K562 (cell line): ENCODE results near the gene PCCB. TPM values are rescaled to one million over a fixed set of nuclear protein-coding genes. Genes with fewer than 3 reads are reported as not detected.

Experiments used
- ATAC-seq: fragments of 200-7000 bp; cut with Tn5 transposase; 3 replicates; pipeline ENCODE4 v1.9.1; 2020; ENCODE audit warnings: moderate library complexity
- BruUV-seq: library from RNA; stranded (reverse); fragments of 400-500 nt; replicated peaks from 2 replicates; lab custom pipeline; 2021; lab: Mats Ljungman, UMichigan
- CTCF ChIA-PET: fragments of 300-600 bp; formaldehyde crosslinking; extraction: SDS; loops from one replicate; lab custom pipeline; 2021; ENCODE audit warnings: low intra/inter-chr PET ratio; lab: Yijun Ruan, JAX
- POLR2A ChIA-PET: fragments of 300-600, 350-650 bp; sonication (Branson Sonifier 250); formaldehyde crosslinking; extraction: SDS; loops from one replicate; lab custom pipeline; 2021; ENCODE audit warnings: antibody characterized with exemption, inconsistent platforms; lab: Yijun Ruan, JAX
- DNase-seq, 4 experiments: peaks; one replicate each; pipeline versions ENCODE4 v3.0.0 to v3.0.0-alpha.2; 2011 to 2018; ENCODE audit warnings: low spot score in 3 of 4, mixed read lengths in 3 of 4; ENCODE audit errors: extremely low read depth in 1 of 4
- FAIRE-seq: peaks from 2 replicates; lab custom pipeline; 2011; peaks lifted over from hg19 to GRCh38; lab: Jason Lieb, UNC
- H2AFZ ChIP-seq: 2 replicates; pipeline ENCODE4 v1.6.0; 2011; ENCODE audit warnings: low read depth, low read length, control low read depth, inconsistent platforms
- H3K27ac ChIP-seq: fragments of 200-600 bp; 3 replicates; pipeline ENCODE4 v1.8.0; 2011; ENCODE audit warnings: low read depth, mild to moderate bottlenecking, control low read depth, inconsistent platforms, low read length, moderate library complexity, mixed read lengths; ENCODE audit errors: extremely low read depth
- H3K27me3 ChIP-seq, 2 experiments: fragments of 300-600 bp in 1 of 2; 2 replicates in 1 of 2; 3 replicates in 1 of 2; pipeline versions ENCODE4 v1.6.0 to v1.8.0; 2011; ENCODE audit warnings: inconsistent platforms in 2 of 2, low read length in 2 of 2, mild to moderate bottlenecking in 1 of 2, mixed read lengths in 1 of 2, moderate library complexity in 1 of 2; ENCODE audit not compliant: control insufficient read depth in 2 of 2, insufficient read depth in 2 of 2
- H3K36me3 ChIP-seq: fragments of 300-600 bp; 3 replicates; pipeline ENCODE4 v1.8.0; 2011; ENCODE audit warnings: mild to moderate bottlenecking, low read length, inconsistent platforms; ENCODE audit not compliant: control insufficient read depth, insufficient read depth
- H3K4me1 ChIP-seq, 2 experiments: fragments of 200-600 bp in 1 of 2; replicated peaks in 1 of 2; 2 replicates in 1 of 2; 3 replicates in 1 of 2; pipeline versions ENCODE4 v1.5.1 to v1.8.0; 2011; ENCODE audit warnings: inconsistent platforms in 2 of 2, low read length in 2 of 2, mild to moderate bottlenecking in 1 of 2, mixed read lengths in 1 of 2, moderate library complexity in 1 of 2; ENCODE audit not compliant: control insufficient read depth in 2 of 2, insufficient read depth in 2 of 2
- H3K4me2 ChIP-seq: 2 replicates; pipeline ENCODE4 v1.6.1; 2011; ENCODE audit warnings: low read length, control low read depth, inconsistent platforms, mixed read lengths; ENCODE audit not compliant: insufficient read depth
- H3K4me3 ChIP-seq: fragments of 200-600 bp; sonication (generic), shearing (Covaris generic); 2 replicates; pipeline ENCODE4 v1.5.1; 2016; ENCODE audit warnings: control low read depth, inconsistent platforms
- H3K79me2 ChIP-seq: fragments of 200-600 bp; 3 replicates; pipeline ENCODE4 v1.8.0; 2011; ENCODE audit warnings: low read length, inconsistent platforms; ENCODE audit not compliant: control insufficient read depth, insufficient read depth
- H3K9ac ChIP-seq, 2 experiments: 2 replicates each; pipeline versions ENCODE4 v1.6.0 to v1.6.1; 2011; ENCODE audit warnings: low read depth in 2 of 2, low read length in 2 of 2, control low read depth in 1 of 2, inconsistent platforms in 1 of 2, mild to moderate bottlenecking in 1 of 2, mixed read lengths in 1 of 2; ENCODE audit not compliant: insufficient read depth in 1 of 2
- H3K9me1 ChIP-seq: one replicate; pipeline ENCODE4 v1.6.0; 2011; ENCODE audit warnings: inconsistent platforms, mild to moderate bottlenecking, low read length, moderate library complexity; ENCODE audit not compliant: control insufficient read depth, insufficient read depth
- H3K9me3 ChIP-seq: replicated peaks from 2 replicates; pipeline ENCODE4 v1.5.1; 2011; ENCODE audit warnings: low read depth, low read length, inconsistent platforms; ENCODE audit not compliant: control insufficient read depth, insufficient read depth
- H4K20me1 ChIP-seq: replicated peaks from 2 replicates; pipeline ENCODE4 v1.6.1; 2011; ENCODE audit warnings: low read length, inconsistent platforms, mixed read lengths; ENCODE audit not compliant: control insufficient read depth, insufficient read depth
- CTBP1 ChIP-seq: fragments of 450-650 bp; IDR thresholded peaks from 2 replicates; pipeline ENCODE4 v1.6.1; 2016; ENCODE audit warnings: borderline replicate concordance
- HDAC1 ChIP-seq, 2 experiments: fragments of 450-650 bp; IDR thresholded peaks; 2 replicates each; pipeline ENCODE4 v1.6.1; 2016 to 2017; ENCODE audit warnings: inconsistent platforms in 1 of 2, mild to moderate bottlenecking in 1 of 2, moderate library complexity in 1 of 2
- SP2 ChIP-seq: IDR thresholded peaks from 2 replicates; pipeline ENCODE4 v1.6.1; 2011; ENCODE audit warnings: mild to moderate bottlenecking, low read depth, low read length, moderate library complexity; ENCODE audit not compliant: poor library complexity, severe bottlenecking; ENCODE audit errors: extremely low read depth
- SREBF2 ChIP-seq: sonication (generic); formaldehyde crosslinking; IDR thresholded peaks from 2 replicates; pipeline ENCODE4 v1.4.0; 2020; ENCODE audit warnings: mild to moderate bottlenecking, missing genetic modification reagents
- ZNF444 ChIP-seq: fragments of 250-450 bp; sonication (Bioruptor Pico); IDR thresholded peaks from 2 replicates; pipeline ENCODE4 v1.4.0; 2020; ENCODE audit warnings: mild to moderate bottlenecking, moderate library complexity
- WGBS: fragments of 100-300 bp; shearing (Covaris generic); methylation state at CpG from one replicate; pipeline ENCODE4 v1.1.6; 2016; ENCODE audit warnings: low coverage, mixed read lengths; ENCODE audit not compliant: insufficient coverage; ENCODE audit errors: missing lambda C conversion rate; 5-methylcytosine and 5-hydroxymethylcytosine counted together
- in situ Hi-C: fragments of 300-500 bp; cut with MboI; formaldehyde crosslinking; loops from 4 replicates; pipeline ENCODE4 v1.15.0; 2018; ENCODE audit warnings: inconsistent platforms, mixed read lengths
- intact Hi-C: fragments of 100-400 bp; cut with micrococcal nuclease; formaldehyde crosslinking; loops from 2 replicates; pipeline ENCODE4 v1.14.2; 2022
- polyA plus RNA-seq, 8 experiments: library from polyadenylated mRNA; depleted of rRNA in 4 of 8; stranded (reverse) in 5 of 8; unstranded in 3 of 8; fragments of >200 nt; fragmentation: Nextera tagmentation in 2 of 8; fragmentation: Illumina TruSeq in 1 of 8; extraction: Ambion mirVana in 2 of 8; extraction: Trizol in 1 of 8; gene quantifications; 2 replicates each; pipeline versions ENCODE4 v1.2.1 to v1.2.3, GENCODE V29; 2011 to 2014; ENCODE audit warnings: inconsistent platforms in 1 of 8, missing spikeins in 1 of 8
- total RNA-seq, 7 experiments: library from RNA; depleted of rRNA in 6 of 7; stranded (reverse); fragments of >200 nt in 6 of 7; fragmentation: Illumina TruSeq in 2 of 7; extraction: Trizol in 2 of 7; gene quantifications; 2 replicates each; pipeline versions ENCODE4 v1.2.1 to v1.2.3, GENCODE V29; 2011 to 2021; ENCODE audit warnings: low replicate concordance in 1 of 7
- TF ChIP-seq, protein P1 (sequence below): sonication (generic); formaldehyde crosslinking; IDR thresholded peaks from 2 replicates; pipeline ENCODE4 v1.9.0; 2022; ENCODE audit warnings: mild to moderate bottlenecking, missing genetic modification reagents
- TF ChIP-seq, protein P2 (sequence below): fragments of 200-600 bp; sonication (generic); IDR thresholded peaks from one replicate; pipeline ENCODE4 v1.6.1; 2012; ENCODE audit warnings: mild to moderate bottlenecking, low read depth, low read length, inconsistent platforms

The PCCB gene
- total and polyA plus RNA-seq, 9 of the 15 experiments (the other 6 are each of a cell fraction or from before 2014, with no cell fraction given) = 69.5 to 173 (median 92.8) TPM

DNA sequence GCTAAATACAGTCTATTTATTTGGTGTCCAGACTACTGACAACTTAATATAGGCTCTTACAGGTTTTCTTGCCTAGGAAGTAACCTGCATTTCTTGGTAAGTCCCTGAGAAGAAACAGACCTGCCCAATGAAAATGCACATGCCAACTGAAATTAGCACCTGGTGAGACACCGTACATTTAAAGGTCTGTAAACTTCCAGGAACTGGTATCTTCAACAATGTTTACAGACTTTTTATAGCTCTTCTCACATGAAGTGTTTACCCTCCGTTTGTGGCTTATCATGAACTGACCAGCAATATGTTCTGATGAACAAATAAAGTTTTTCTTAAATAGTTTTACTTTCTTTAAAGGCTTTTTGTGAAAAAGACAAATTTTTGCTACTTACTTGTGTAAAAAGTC is 93.3 kb downstream of the PCCB start (continued):
- TF ChIP-seq SP2 = no peak
- TF ChIP-seq SREBF2 (CRISPR knock-in tag) = no peak
- TF ChIP-seq, protein P1, sequence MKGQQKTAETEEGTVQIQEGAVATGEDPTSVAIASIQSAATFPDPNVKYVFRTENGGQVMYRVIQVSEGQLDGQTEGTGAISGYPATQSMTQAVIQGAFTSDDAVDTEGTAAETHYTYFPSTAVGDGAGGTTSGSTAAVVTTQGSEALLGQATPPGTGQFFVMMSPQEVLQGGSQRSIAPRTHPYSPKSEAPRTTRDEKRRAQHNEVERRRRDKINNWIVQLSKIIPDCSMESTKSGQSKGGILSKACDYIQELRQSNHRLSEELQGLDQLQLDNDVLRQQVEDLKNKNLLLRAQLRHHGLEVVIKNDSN = no peak

DNA sequence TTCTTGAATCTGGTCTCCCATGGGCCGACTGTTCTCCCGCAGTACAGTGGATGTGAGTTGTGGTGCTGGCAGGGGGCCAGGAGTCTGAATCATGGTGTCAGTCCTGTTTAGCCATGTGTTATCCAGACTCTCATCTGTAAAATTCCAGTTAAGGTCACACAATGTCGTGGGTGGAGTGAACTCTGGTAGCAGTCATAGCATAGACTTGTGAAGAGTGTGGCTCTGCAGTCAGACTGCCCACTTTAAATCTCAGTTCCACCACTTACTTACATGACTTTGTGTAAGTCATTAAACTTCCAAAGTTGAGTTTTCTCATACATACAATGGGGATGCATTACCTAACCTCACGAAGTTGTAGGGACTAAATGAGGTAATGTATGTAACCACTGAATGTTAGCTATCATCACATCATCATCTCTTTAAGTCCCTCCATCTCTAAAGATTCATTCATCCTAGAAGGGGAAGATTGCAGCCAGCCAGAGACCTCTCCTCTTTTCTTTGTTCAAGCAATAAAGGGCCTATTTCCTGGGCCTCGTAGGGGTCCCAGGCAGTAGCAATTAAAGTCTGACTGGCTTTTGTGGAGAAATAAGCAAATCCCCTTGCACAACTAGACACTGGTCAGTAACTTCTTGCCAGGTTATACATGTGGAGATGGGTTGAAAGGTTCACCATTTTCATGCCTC is 93.9 kb downstream of the PCCB start:
- FAIRE-seq = peak; percentile 93
- BruUV-seq = no TSS peak
- CTCF ChIA-PET = no interaction called here
- TF ChIP-seq HDAC1 (IDR thresholded peaks at IDR 0.05) (0 out of 4 replicates have a peak, but pooled peaks of 1 of the 2 experiments have one; percentile 50), ZNF444 (no peak), CTBP1 (peak; percentile 42; the same call in 1 of the 2 replicates)
- TF ChIP-seq, protein P2, sequence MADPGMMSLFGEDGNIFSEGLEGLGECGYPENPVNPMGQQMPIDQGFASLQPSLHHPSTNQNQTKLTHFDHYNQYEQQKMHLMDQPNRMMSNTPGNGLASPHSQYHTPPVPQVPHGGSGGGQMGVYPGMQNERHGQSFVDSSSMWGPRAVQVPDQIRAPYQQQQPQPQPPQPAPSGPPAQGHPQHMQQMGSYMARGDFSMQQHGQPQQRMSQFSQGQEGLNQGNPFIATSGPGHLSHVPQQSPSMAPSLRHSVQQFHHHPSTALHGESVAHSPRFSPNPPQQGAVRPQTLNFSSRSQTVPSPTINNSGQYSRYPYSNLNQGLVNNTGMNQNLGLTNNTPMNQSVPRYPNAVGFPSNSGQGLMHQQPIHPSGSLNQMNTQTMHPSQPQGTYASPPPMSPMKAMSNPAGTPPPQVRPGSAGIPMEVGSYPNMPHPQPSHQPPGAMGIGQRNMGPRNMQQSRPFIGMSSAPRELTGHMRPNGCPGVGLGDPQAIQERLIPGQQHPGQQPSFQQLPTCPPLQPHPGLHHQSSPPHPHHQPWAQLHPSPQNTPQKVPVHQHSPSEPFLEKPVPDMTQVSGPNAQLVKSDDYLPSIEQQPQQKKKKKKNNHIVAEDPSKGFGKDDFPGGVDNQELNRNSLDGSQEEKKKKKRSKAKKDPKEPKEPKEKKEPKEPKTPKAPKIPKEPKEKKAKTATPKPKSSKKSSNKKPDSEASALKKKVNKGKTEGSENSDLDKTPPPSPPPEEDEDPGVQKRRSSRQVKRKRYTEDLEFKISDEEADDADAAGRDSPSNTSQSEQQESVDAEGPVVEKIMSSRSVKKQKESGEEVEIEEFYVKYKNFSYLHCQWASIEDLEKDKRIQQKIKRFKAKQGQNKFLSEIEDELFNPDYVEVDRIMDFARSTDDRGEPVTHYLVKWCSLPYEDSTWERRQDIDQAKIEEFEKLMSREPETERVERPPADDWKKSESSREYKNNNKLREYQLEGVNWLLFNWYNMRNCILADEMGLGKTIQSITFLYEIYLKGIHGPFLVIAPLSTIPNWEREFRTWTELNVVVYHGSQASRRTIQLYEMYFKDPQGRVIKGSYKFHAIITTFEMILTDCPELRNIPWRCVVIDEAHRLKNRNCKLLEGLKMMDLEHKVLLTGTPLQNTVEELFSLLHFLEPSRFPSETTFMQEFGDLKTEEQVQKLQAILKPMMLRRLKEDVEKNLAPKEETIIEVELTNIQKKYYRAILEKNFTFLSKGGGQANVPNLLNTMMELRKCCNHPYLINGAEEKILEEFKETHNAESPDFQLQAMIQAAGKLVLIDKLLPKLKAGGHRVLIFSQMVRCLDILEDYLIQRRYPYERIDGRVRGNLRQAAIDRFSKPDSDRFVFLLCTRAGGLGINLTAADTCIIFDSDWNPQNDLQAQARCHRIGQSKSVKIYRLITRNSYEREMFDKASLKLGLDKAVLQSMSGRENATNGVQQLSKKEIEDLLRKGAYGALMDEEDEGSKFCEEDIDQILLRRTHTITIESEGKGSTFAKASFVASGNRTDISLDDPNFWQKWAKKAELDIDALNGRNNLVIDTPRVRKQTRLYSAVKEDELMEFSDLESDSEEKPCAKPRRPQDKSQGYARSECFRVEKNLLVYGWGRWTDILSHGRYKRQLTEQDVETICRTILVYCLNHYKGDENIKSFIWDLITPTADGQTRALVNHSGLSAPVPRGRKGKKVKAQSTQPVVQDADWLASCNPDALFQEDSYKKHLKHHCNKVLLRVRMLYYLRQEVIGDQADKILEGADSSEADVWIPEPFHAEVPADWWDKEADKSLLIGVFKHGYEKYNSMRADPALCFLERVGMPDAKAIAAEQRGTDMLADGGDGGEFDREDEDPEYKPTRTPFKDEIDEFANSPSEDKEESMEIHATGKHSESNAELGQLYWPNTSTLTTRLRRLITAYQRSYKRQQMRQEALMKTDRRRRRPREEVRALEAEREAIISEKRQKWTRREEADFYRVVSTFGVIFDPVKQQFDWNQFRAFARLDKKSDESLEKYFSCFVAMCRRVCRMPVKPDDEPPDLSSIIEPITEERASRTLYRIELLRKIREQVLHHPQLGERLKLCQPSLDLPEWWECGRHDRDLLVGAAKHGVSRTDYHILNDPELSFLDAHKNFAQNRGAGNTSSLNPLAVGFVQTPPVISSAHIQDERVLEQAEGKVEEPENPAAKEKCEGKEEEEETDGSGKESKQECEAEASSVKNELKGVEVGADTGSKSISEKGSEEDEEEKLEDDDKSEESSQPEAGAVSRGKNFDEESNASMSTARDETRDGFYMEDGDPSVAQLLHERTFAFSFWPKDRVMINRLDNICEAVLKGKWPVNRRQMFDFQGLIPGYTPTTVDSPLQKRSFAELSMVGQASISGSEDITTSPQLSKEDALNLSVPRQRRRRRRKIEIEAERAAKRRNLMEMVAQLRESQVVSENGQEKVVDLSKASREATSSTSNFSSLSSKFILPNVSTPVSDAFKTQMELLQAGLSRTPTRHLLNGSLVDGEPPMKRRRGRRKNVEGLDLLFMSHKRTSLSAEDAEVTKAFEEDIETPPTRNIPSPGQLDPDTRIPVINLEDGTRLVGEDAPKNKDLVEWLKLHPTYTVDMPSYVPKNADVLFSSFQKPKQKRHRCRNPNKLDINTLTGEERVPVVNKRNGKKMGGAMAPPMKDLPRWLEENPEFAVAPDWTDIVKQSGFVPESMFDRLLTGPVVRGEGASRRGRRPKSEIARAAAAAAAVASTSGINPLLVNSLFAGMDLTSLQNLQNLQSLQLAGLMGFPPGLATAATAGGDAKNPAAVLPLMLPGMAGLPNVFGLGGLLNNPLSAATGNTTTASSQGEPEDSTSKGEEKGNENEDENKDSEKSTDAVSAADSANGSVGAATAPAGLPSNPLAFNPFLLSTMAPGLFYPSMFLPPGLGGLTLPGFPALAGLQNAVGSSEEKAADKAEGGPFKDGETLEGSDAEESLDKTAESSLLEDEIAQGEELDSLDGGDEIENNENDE = no peak

More for the DNA sequence above, 93.9 kb downstream of the PCCB start:
- no peaks in the 10 kb centered on the region for H3K9me1 ChIP-seq
- WGBS = 22% methylated on average over 5 of the region's 5 CpGs
- H3K9me3 ChIP-seq = no peaks in the 10 kb centered on the region
- peak; percentile 95 for ATAC-seq
- peaks cover 0 to 10% of the 10 kb centered on the region in 2 experiments; a peak in 3 of 5 replicates for H3K4me1 ChIP-seq
- H3K36me3 ChIP-seq = 0 out of 3 replicates have a peak, but pooled peaks cover 6% of the 10 kb centered on the region
- H2AFZ ChIP-seq = no peak overlapping the region
- in situ Hi-C loops = no loop called here
- no peak overlapping the region; a peak in 1 of 4 replicates for H3K9ac ChIP-seq
- POLR2A ChIA-PET = interaction anchor here (0.5 kb wide), 1 partner anchor 20 kb away, joined by 3 read pairs; no protein-coding TSS in a partner anchor
- 0 out of 2 replicates have a peak overlapping the region, but pooled peaks have one; percentile 41 for H3K4me2 ChIP-seq
- DNase-seq = peak; percentile 57 to 85 (median 64)
- H3K27me3 ChIP-seq = no peaks in the 10 kb centered on the region
- no peaks in the 10 kb centered on the region; the same call in 1 of the 2 replicates for H4K20me1 ChIP-seq
- no peak overlapping the region for H3K4me3 ChIP-seq
- H3K79me2 ChIP-seq = no peaks in the 10 kb centered on the region
- H3K27ac ChIP-seq = peak overlapping the region; percentile 44; the same call in 1 of the 3 replicates
- intact Hi-C loops = loop anchor here (5.0 kb wide), 1 partner anchor 267 kb away; no protein-coding TSS in a partner anchor
